GM23338 (cell line): ENCODE results near the gene SPPL2A. TPM values are rescaled to one million over a fixed set of nuclear protein-coding genes. Genes with fewer than 3 reads are reported as not detected.

Experiments used
- ATAC-seq: fragments of 200-7000 bp; cut with Tn5 transposase; 3 replicates; pipeline ENCODE4 v1.9.1; 2020
- DNase-seq: peaks from one replicate; pipeline ENCODE4 v3.0.0-alpha.2; 2015; ENCODE audit warnings: low spot score
- H2AFZ ChIP-seq: fragments of 200-600 bp; sonication (generic); 2 replicates; pipeline ENCODE4 v1.8.0; 2016; ENCODE audit warnings: antibody characterized with exemption, mild to moderate bottlenecking, moderate library complexity
- H3F3A ChIP-seq: fragments of 200-600 bp; sonication (generic); replicated peaks from 2 replicates; pipeline ENCODE4 v1.8.0; 2017; ENCODE audit warnings: antibody characterized with exemption, mixed run types, low read depth
- H3K27ac ChIP-seq: fragments of 200-600 bp; sonication (generic); 2 replicates; pipeline ENCODE4 v1.6.1; 2016; ENCODE audit warnings: low read depth
- H3K27me3 ChIP-seq: fragments of 200-600 bp; sonication (generic); 2 replicates; pipeline ENCODE4 v1.8.0; 2016; ENCODE audit warnings: mild to moderate bottlenecking, mixed run types, moderate library complexity; ENCODE audit not compliant: insufficient read depth
- H3K36me3 ChIP-seq: fragments of 200-600 bp; sonication (generic); 2 replicates; pipeline ENCODE4 v1.8.0; 2016; ENCODE audit warnings: mild to moderate bottlenecking; ENCODE audit not compliant: insufficient read depth
- H3K4me1 ChIP-seq: fragments of 200-600 bp; sonication (generic); 2 replicates; pipeline ENCODE4 v1.8.0; 2016; ENCODE audit warnings: mild to moderate bottlenecking, moderate library complexity; ENCODE audit not compliant: insufficient read depth
- H3K4me2 ChIP-seq: fragments of 200-600 bp; sonication (generic); 2 replicates; pipeline ENCODE4 v1.7.1; 2017; ENCODE audit warnings: mixed run types
- H3K4me3 ChIP-seq: fragments of 200-600 bp; sonication (generic); 2 replicates; pipeline ENCODE4 v1.6.1; 2016; ENCODE audit warnings: mixed run types
- H3K79me2 ChIP-seq: fragments of 200-600 bp; sonication (generic); replicated peaks from 2 replicates; pipeline ENCODE4 v1.8.0; 2017; ENCODE audit warnings: mild to moderate bottlenecking; ENCODE audit not compliant: insufficient read depth
- H3K9me2 ChIP-seq: fragments of 200-600 bp; sonication (generic); 2 replicates; pipeline ENCODE4 v1.8.0; 2017; ENCODE audit not compliant: insufficient read depth
- H4K20me1 ChIP-seq: fragments of 200-600 bp; sonication (generic); replicated peaks from 2 replicates; pipeline ENCODE4 v1.8.0; 2017; ENCODE audit warnings: mild to moderate bottlenecking; ENCODE audit not compliant: insufficient read depth
- H3K27ac Mint-ChIP-seq: 2 replicates; pipeline ENCODE4 v1.8.0; 2020; ENCODE audit warnings: inconsistent platforms, mild to moderate bottlenecking, moderate library complexity, mixed read lengths
- H3K27me3 Mint-ChIP-seq: 3 replicates; pipeline ENCODE4 v1.8.0; 2022; ENCODE audit warnings: low read depth, mild to moderate bottlenecking, moderate library complexity, mixed read lengths, inconsistent platforms; ENCODE audit not compliant: insufficient read depth, poor library complexity
- H3K36me3 Mint-ChIP-seq: 3 replicates; pipeline ENCODE4 v1.8.0; 2021; ENCODE audit warnings: low read depth, mild to moderate bottlenecking, inconsistent platforms, moderate library complexity, mixed read lengths
- H3K4me1 Mint-ChIP-seq: 3 replicates; pipeline ENCODE4 v1.8.0; 2020; ENCODE audit warnings: mild to moderate bottlenecking, inconsistent platforms, mixed read lengths
- H3K4me3 Mint-ChIP-seq: 3 replicates; pipeline ENCODE4 v1.8.0; 2021; ENCODE audit warnings: moderate library complexity, mild to moderate bottlenecking, inconsistent platforms, mixed read lengths
- H3K9me3 Mint-ChIP-seq: 3 replicates; pipeline ENCODE4 v1.8.0; 2020; ENCODE audit warnings: moderate library complexity, mild to moderate bottlenecking, inconsistent platforms, mixed read lengths
- CREB1 ChIP-seq: fragments of 250-450 bp; sonication (Bioruptor Pico); IDR thresholded peaks from 2 replicates; pipeline ENCODE4 v1.5.0; 2020; ENCODE audit warnings: low read depth, mild to moderate bottlenecking, moderate library complexity
- EZH2 ChIP-seq: fragments of 200-600 bp; sonication (generic); IDR thresholded peaks from one replicate; pipeline ENCODE4 v1.8.0; 2017; ENCODE audit warnings: antibody characterized with exemption, mild to moderate bottlenecking, low read depth; ENCODE audit not compliant: unreplicated experiment
- EZH2phosphoT487 ChIP-seq: fragments of 200-600 bp; sonication (generic); IDR thresholded peaks from one replicate; pipeline ENCODE4 v1.8.1; 2018; ENCODE audit warnings: antibody characterized with exemption; ENCODE audit not compliant: unreplicated experiment
- JUNB ChIP-seq: IDR thresholded peaks from one replicate; pipeline ENCODE4 v1.6.1; 2016; ENCODE audit warnings: antibody characterized with exemption; ENCODE audit not compliant: unreplicated experiment
- NANOG ChIP-seq: IDR thresholded peaks from 2 replicates; pipeline ENCODE4 v1.6.1; 2016; ENCODE audit warnings: antibody characterized with exemption, borderline replicate concordance
- POLR2AphosphoS5 ChIP-seq: IDR thresholded peaks from 2 replicates; pipeline ENCODE4 v1.6.1; 2016; ENCODE audit warnings: antibody characterized with exemption, low read depth
- STAT1 ChIP-seq: IDR thresholded peaks from one replicate; pipeline ENCODE4 v1.6.1; 2016; ENCODE audit warnings: antibody characterized with exemption; ENCODE audit not compliant: unreplicated experiment
- ZNF114 ChIP-seq: fragments of 250-450 bp; sonication (Bioruptor Pico); IDR thresholded peaks from 2 replicates; pipeline ENCODE4 v1.5.0; 2020; ENCODE audit warnings: mild to moderate bottlenecking, moderate library complexity
- ZNF331 ChIP-seq: fragments of 250-450 bp; sonication (Bioruptor Pico); IDR thresholded peaks from 2 replicates; pipeline ENCODE4 v1.5.0; 2020; ENCODE audit warnings: low read depth, mild to moderate bottlenecking, moderate library complexity
- polyA plus RNA-seq: library from polyadenylated mRNA; unstranded; fragments of >200 nt; fragmentation: Nextera tagmentation; extraction: Ambion mirVana; gene quantifications from 2 replicates; pipeline ENCODE4 v1.2.1, GENCODE V29; 2016
- total RNA-seq: library from RNA; depleted of rRNA; stranded (reverse); fragments of >200 nt; shearing (Covaris generic); gene quantifications from 2 replicates; pipeline ENCODE4 v1.2.3, GENCODE V29; 2014
- TF ChIP-seq, protein P1 (sequence below): IDR thresholded peaks from 2 replicates; pipeline ENCODE4 v1.6.1; 2016; ENCODE audit warnings: antibody characterized with exemption
- TF ChIP-seq, protein P2 (sequence below), 2 experiments: fragments of 200-600 bp in 1 of 2; sonication (generic) in 1 of 2; conservative IDR thresholded peaks; 2 replicates each; pipeline versions ENCODE4 v1.5.1 to v1.6.1; 2016 to 2017; ENCODE audit warnings: antibody characterized with exemption in 2 of 2, low read depth in 2 of 2, mild to moderate bottlenecking in 2 of 2, moderate library complexity in 1 of 2

Gene SPPL2A
- total and polyA plus RNA-seq, 2 experiments from 2014 or later: 10.9 to 24.1 TPM

DNA sequence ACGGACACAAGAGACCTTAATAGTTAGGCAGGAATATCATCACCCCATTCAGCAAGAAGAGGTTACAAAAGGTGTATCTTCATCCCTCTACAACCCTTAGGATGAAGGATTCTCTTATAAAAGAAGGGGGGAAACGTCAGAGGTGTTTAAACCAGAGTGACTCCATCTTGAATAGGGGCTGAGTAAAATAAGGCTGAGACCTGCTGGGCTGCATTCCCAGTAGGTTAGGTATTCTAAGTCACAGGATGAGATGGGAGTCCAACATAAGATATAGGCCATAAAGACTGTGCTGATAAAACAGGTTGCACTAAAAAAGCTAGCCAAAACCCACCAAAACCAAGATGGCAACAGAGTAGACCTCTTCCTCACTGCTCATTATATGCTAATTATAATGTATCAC is 95.4 kb downstream of the SPPL2A start:
- H3F3A ChIP-seq: no peaks in the 10 kb centered on the region
- TF ChIP-seq POLR2AphosphoS5 (no peak), EZH2phosphoT487 (no peak), NANOG (no peak), EZH2 (no peak), CREB1 (CRISPR knock-in tag) (no peak), JUNB (no peak), ZNF114 (no peak), STAT1 (no peak), ZNF331 (CRISPR knock-in tag) (no peak)
- TF ChIP-seq, protein P1, sequence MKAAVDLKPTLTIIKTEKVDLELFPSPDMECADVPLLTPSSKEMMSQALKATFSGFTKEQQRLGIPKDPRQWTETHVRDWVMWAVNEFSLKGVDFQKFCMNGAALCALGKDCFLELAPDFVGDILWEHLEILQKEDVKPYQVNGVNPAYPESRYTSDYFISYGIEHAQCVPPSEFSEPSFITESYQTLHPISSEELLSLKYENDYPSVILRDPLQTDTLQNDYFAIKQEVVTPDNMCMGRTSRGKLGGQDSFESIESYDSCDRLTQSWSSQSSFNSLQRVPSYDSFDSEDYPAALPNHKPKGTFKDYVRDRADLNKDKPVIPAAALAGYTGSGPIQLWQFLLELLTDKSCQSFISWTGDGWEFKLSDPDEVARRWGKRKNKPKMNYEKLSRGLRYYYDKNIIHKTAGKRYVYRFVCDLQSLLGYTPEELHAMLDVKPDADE: no peak
- TF ChIP-seq, protein P2, sequence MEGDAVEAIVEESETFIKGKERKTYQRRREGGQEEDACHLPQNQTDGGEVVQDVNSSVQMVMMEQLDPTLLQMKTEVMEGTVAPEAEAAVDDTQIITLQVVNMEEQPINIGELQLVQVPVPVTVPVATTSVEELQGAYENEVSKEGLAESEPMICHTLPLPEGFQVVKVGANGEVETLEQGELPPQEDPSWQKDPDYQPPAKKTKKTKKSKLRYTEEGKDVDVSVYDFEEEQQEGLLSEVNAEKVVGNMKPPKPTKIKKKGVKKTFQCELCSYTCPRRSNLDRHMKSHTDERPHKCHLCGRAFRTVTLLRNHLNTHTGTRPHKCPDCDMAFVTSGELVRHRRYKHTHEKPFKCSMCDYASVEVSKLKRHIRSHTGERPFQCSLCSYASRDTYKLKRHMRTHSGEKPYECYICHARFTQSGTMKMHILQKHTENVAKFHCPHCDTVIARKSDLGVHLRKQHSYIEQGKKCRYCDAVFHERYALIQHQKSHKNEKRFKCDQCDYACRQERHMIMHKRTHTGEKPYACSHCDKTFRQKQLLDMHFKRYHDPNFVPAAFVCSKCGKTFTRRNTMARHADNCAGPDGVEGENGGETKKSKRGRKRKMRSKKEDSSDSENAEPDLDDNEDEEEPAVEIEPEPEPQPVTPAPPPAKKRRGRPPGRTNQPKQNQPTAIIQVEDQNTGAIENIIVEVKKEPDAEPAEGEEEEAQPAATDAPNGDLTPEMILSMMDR (conservative IDR thresholded peaks at IDR 0.05; ENCODE audit: low read depth in 2 of 2): no peak
- no peak overlapping the region for H3K4me2 ChIP-seq
- peaks cover 21% of the 10 kb centered on the region for H4K20me1 ChIP-seq
- no peaks in the 10 kb centered on the region for H3K27me3 ChIP-seq
- Mint-ChIP-seq H3K9me3 (peaks cover 6% of the 10 kb centered on the region; the same call in 2 of the 3 replicates), H3K4me1 (no peaks in the 10 kb centered on the region), H3K27me3 (no peaks in the 10 kb centered on the region), H3K4me3 (no peak overlapping the region), H3K36me3 (peaks cover 37% of the 10 kb centered on the region), H3K27ac (no peak overlapping the region)
- no peaks in the 10 kb centered on the region for H3K36me3 ChIP-seq
- no peaks in the 10 kb centered on the region for H3K9me2 ChIP-seq
- ATAC-seq: no peak
- DNase-seq: no peak
- H3K27ac ChIP-seq: no peak overlapping the region
- H3K4me1 ChIP-seq: no peaks in the 10 kb centered on the region
- H2AFZ ChIP-seq: no peak overlapping the region
- no peak overlapping the region for H3K4me3 ChIP-seq
- peaks cover 100% of the 10 kb centered on the region for H3K79me2 ChIP-seq

DNA sequence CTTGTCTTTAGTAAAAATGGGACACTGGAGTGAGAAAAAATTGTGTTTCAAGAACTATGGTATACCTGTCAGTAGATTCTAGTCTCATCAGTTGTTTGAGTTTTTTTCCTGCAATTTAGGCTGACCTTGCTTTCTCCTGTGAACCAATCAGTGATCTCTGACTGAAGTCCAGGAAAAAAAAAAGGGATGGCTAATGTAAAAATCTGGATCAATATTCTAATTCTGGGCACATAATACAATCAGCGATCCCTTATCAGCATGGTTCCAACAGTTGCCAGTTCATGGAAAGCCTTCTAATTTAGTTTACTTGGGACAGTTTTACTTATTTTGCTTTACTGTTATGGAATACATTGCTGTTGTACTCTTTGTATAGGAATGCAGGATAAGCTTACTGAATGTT is 95.9 kb downstream of the SPPL2A start:
- Mint-ChIP-seq H3K9me3 (peaks cover 6% of the 10 kb centered on the region; the same call in 2 of the 3 replicates), H3K36me3 (peaks cover 37% of the 10 kb centered on the region), H3K27me3 (no peaks in the 10 kb centered on the region), H3K4me3 (no peak overlapping the region), H3K27ac (no peak overlapping the region), H3K4me1 (no peaks in the 10 kb centered on the region)
- Histone ChIP-seq H3K9me2 (no peaks in the 10 kb centered on the region), H3K27me3 (no peaks in the 10 kb centered on the region), H3F3A (no peaks in the 10 kb centered on the region), H3K27ac (no peak overlapping the region), H4K20me1 (peaks cover 17% of the 10 kb centered on the region), H3K4me3 (no peak overlapping the region), H3K36me3 (no peaks in the 10 kb centered on the region), H3K4me2 (no peak overlapping the region), H3K79me2 (peaks cover 100% of the 10 kb centered on the region), H2AFZ (no peak overlapping the region), H3K4me1 (no peaks in the 10 kb centered on the region)
- ATAC-seq (no peak), DNase-seq (no peak)
- TF ChIP-seq, protein P1: no peak
